NCI-H128 (cell line): ENCODE results near the gene PTPRG.

ENCODE experiments used
- DNase-seq: peaks from one replicate; lab custom pipeline; 2025; ENCODE audit not compliant: unreplicated experiment; lab: John Stamatoyannopoulos, UW

The PTPRG gene

GRCh38 chr3:61583890-61584875, 22.8 kb downstream of the PTPRG start:
- no peak for DNase-seq

GRCh38 chr3:61589856-61590255, 28.5 kb downstream of the PTPRG start:
- no peak for DNase-seq

GRCh38 chr3:61591300-61591699, 29.9 kb downstream of the PTPRG start:
- DNase-seq: no peak

- DNase-seq: no peak
Observed at GRCh38 chr3:61593446-61594029, 32.2 kb downstream of the PTPRG start.

GRCh38 chr3:61594144-61594963, 33.0 kb downstream of the PTPRG start:
- DNase-seq: no peak

GRCh38 chr3:61594964-61595285, 33.6 kb downstream of the PTPRG start:
- DNase-seq: no peak

- no peak for DNase-seq
Observed at GRCh38 chr3:61595288-61595687, 33.9 kb downstream of the PTPRG start.

- DNase-seq: no peak
Observed at GRCh38 chr3:61595826-61596225, 34.5 kb downstream of the PTPRG start.

- DNase-seq: no peak
Observed at GRCh38 chr3:61597906-61598305, 36.5 kb downstream of the PTPRG start.

- DNase-seq: no peak
Observed at GRCh38 chr3:61600195-61600594, 38.8 kb downstream of the PTPRG start.

- no peak for DNase-seq
Observed at GRCh38 chr3:61601831-61602230, 40.5 kb downstream of the PTPRG start.

GRCh38 chr3:61602466-61602865, 41.1 kb downstream of the PTPRG start:
- no peak for DNase-seq

- no peak for DNase-seq
Observed at GRCh38 chr3:61605589-61606175, 44.3 kb downstream of the PTPRG start.

- DNase-seq: no peak
Observed at GRCh38 chr3:61606196-61606595, 44.8 kb downstream of the PTPRG start.

- DNase-seq: no peak
Observed at GRCh38 chr3:61608072-61608471, 46.7 kb downstream of the PTPRG start.

- no peak for DNase-seq
Observed at GRCh38 chr3:61608711-61609110, 47.3 kb downstream of the PTPRG start.

GRCh38 chr3:61610316-61610715, 48.9 kb downstream of the PTPRG start:
- DNase-seq: no peak

- no peak for DNase-seq
Observed at GRCh38 chr3:61612211-61613194, 51.1 kb downstream of the PTPRG start.

- DNase-seq: no peak
Observed at GRCh38 chr3:61613666-61614065, 52.3 kb downstream of the PTPRG start.

- DNase-seq: no peak
Observed at GRCh38 chr3:61615643-61616042, 54.3 kb downstream of the PTPRG start.
